SK-N-SH (cell line): ENCODE data around the gene SPOCK3. TPM values are rescaled to one million over a fixed set of nuclear protein-coding genes. Genes with fewer than 3 reads are reported as not detected.

Experiments used
- CTCF ChIA-PET: fragments of 300-600, 350-600 bp; formaldehyde crosslinking; extraction: SDS; loops from one replicate; lab custom pipeline; 2021; lab: Yijun Ruan, JAX
- POLR2A ChIA-PET: fragments of 350-600 bp; sonication (Branson Sonifier 250); formaldehyde crosslinking; extraction: SDS; loops from one replicate; lab custom pipeline; 2020; ENCODE audit warnings: antibody characterized with exemption, inconsistent platforms; lab: Yijun Ruan, JAX
- DNase-seq: peaks from one replicate; pipeline ENCODE4 v3.0.0; 2012
- H2AFZ ChIP-seq: fragments of 200-600 bp; sonication (generic); 2 replicates; pipeline ENCODE4 v1.8.1; 2016; ENCODE audit warnings: antibody characterized with exemption, mild to moderate bottlenecking, low read depth
- H3F3A ChIP-seq: fragments of 200-600 bp; sonication (generic); replicated peaks from 2 replicates; pipeline ENCODE3; 2016; ENCODE audit warnings: antibody characterized with exemption, mild to moderate bottlenecking; ENCODE audit not compliant: insufficient read depth
- H3K27ac ChIP-seq, 2 experiments: fragments of 200-500 bp in 1 of 2; fragments of 200-600 bp in 1 of 2; sonication (Bioruptor generic) in 1 of 2; sonication (generic), shearing (Covaris generic) in 1 of 2; 2 replicates each; pipeline versions ENCODE4 v1.5.1 to v1.6.1; 2014 to 2016; ENCODE audit warnings: low read depth in 2 of 2, inconsistent platforms in 1 of 2, low read length in 1 of 2, mild to moderate bottlenecking in 1 of 2, mixed read lengths in 1 of 2
- H3K27me3 ChIP-seq: fragments of 200-600 bp; sonication (generic), shearing (Covaris generic); 2 replicates; pipeline ENCODE4 v1.6.1; 2016; ENCODE audit warnings: mixed run types; ENCODE audit not compliant: insufficient read depth
- H3K36me3 ChIP-seq, 2 experiments: fragments of 200-500 bp in 1 of 2; fragments of 200-600 bp in 1 of 2; sonication (Bioruptor generic) in 1 of 2; sonication (generic) in 1 of 2; replicated peaks in 1 of 2; 2 replicates each; pipeline versions ENCODE3 to v1.5.1; 2014 to 2016; ENCODE audit warnings: low read length in 1 of 2, mild to moderate bottlenecking in 1 of 2; ENCODE audit not compliant: insufficient read depth in 2 of 2, control insufficient read depth in 1 of 2
- H3K4me1 ChIP-seq, 2 experiments: fragments of 200-500 bp in 1 of 2; fragments of 200-600 bp in 1 of 2; sonication (Bioruptor generic) in 1 of 2; sonication (generic), shearing (Covaris generic) in 1 of 2; 2 replicates each; pipeline versions ENCODE4 v1.5.1 to v1.6.1; 2014 to 2016; ENCODE audit warnings: low read depth in 1 of 2, low read length in 1 of 2, mixed run types in 1 of 2; ENCODE audit not compliant: insufficient read depth in 2 of 2, control insufficient read depth in 1 of 2
- H3K4me2 ChIP-seq: fragments of 200-600 bp; sonication (generic), shearing (Covaris generic); 2 replicates; pipeline ENCODE4 v1.6.1; 2017; ENCODE audit warnings: mixed run types
- H3K4me3 ChIP-seq, 2 experiments: fragments of 200-500 bp in 1 of 2; fragments of 200-600 bp in 1 of 2; sonication (Bioruptor generic) in 1 of 2; sonication (generic), shearing (Covaris generic) in 1 of 2; 2 replicates each; pipeline versions ENCODE4 v1.5.1 to v1.8.1; 2014 to 2016; ENCODE audit warnings: low read depth in 2 of 2, inconsistent platforms in 1 of 2, low read length in 1 of 2, mild to moderate bottlenecking in 1 of 2, mixed read lengths in 1 of 2, moderate library complexity in 1 of 2
- H3K79me2 ChIP-seq: fragments of 200-600 bp; sonication (generic); 2 replicates; pipeline ENCODE4 v1.8.1; 2017; ENCODE audit warnings: mild to moderate bottlenecking; ENCODE audit not compliant: insufficient read depth
- H3K9ac ChIP-seq: fragments of 200-600 bp; sonication (generic); 2 replicates; pipeline ENCODE4 v1.6.1; 2017; ENCODE audit warnings: mixed run types
- H3K9me2 ChIP-seq: fragments of 200-600 bp; sonication (generic); 2 replicates; pipeline ENCODE4 v1.6.1; 2017; ENCODE audit warnings: mixed run types
- H3K9me3 ChIP-seq: fragments of 200-600 bp; sonication (generic); 2 replicates; pipeline ENCODE4 v1.6.1; 2017; ENCODE audit warnings: mixed run types, mild to moderate bottlenecking, moderate library complexity
- H4K20me1 ChIP-seq: fragments of 200-600 bp; sonication (generic); 2 replicates; pipeline ENCODE4 v1.6.1; 2017; ENCODE audit warnings: mild to moderate bottlenecking, mixed run types; ENCODE audit not compliant: insufficient read depth
- CHD2 ChIP-seq: fragments of 150-350 bp; IDR thresholded peaks from 2 replicates; pipeline ENCODE4 v1.6.1; 2018; ENCODE audit warnings: low read length; ENCODE audit not compliant: partially characterized antibody
- EZH2phosphoT487 ChIP-seq: fragments of 200-600 bp; sonication (generic); IDR thresholded peaks from 2 replicates; pipeline ENCODE4 v1.6.1; 2017; ENCODE audit warnings: low read depth, mixed run types, mild to moderate bottlenecking, antibody characterized with exemption, moderate library complexity, borderline replicate concordance
- GABPA ChIP-seq: IDR thresholded peaks from 2 replicates; pipeline ENCODE4 v1.4.0; 2012; ENCODE audit warnings: low read depth, mild to moderate bottlenecking
- MEF2A ChIP-seq: IDR thresholded peaks from 2 replicates; pipeline ENCODE4 v1.4.0; 2012; ENCODE audit warnings: low read depth, borderline replicate concordance
- NFIC ChIP-seq: IDR thresholded peaks from 2 replicates; pipeline ENCODE4 v1.4.0; 2012; ENCODE audit warnings: borderline replicate concordance
- NRF1 ChIP-seq: IDR thresholded peaks from 2 replicates; pipeline ENCODE4 v1.6.1; 2012; ENCODE audit warnings: low read depth, mild to moderate bottlenecking, low read length
- SIN3A ChIP-seq: IDR thresholded peaks from 2 replicates; pipeline ENCODE4 v1.6.1; 2012; ENCODE audit warnings: low read depth, mild to moderate bottlenecking, low read length, moderate library complexity, borderline replicate concordance
- TCF12 ChIP-seq: IDR thresholded peaks from 2 replicates; pipeline ENCODE4 v1.4.0; 2012
- USF1 ChIP-seq: IDR thresholded peaks from 2 replicates; pipeline ENCODE4 v1.4.0; 2012; ENCODE audit warnings: low read depth, borderline replicate concordance
- YY1 ChIP-seq: IDR thresholded peaks from 2 replicates; pipeline ENCODE4 v1.4.0; 2012; ENCODE audit warnings: low read depth, mild to moderate bottlenecking
- WGBS: methylation state at CpG from one replicate; pipeline ENCODE4 v1.1.6; 2017; ENCODE audit warnings: low lambda C conversion rate; 5-methylcytosine and 5-hydroxymethylcytosine counted together
- polyA plus RNA-seq, 3 experiments: library from polyadenylated mRNA; depleted of rRNA; stranded (reverse); fragments of >200 nt; gene quantifications; 2 replicates each; pipeline ENCODE4 v1.2.3, GENCODE V29; 2012
- TF ChIP-seq, protein P1 (sequence below): IDR thresholded peaks from 2 replicates; pipeline ENCODE4 v1.4.0; 2012; ENCODE audit warnings: low read depth
- TF ChIP-seq, protein P2 (sequence below): IDR thresholded peaks from 2 replicates; pipeline ENCODE4; 2012

Gene SPOCK3
- polyA plus RNA-seq, 1 of the 3 experiments (the other 2 are of a cell fraction): not detected

DNA sequence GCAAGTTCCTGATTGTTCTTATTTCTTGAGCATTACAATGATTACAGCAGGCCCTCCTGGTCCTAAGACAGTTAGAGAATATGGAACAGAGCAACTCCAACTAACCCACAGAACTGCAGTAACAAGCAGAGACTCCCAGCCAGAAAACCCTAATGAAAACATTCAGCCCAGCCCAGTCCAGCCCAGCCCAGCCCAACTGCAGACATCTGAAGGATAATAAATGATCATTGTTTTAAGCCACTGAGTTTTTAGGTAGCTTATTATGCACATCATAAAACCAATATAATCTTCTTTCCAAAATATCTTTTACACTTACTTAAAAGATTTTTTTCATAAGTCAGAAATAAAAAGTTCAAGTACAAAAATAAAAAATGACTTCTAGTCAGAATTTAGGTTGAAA, 51.3 kb downstream of the SPOCK3 start:
- Histone ChIP-seq H4K20me1 (no peaks in the 10 kb centered on the region), H3K27me3 (no peaks in the 10 kb centered on the region), H3K36me3 (no peaks in the 10 kb centered on the region), H2AFZ (no peak overlapping the region), H3K27ac (no peak overlapping the region), H3K4me2 (no peak overlapping the region), H3K9ac (no peak overlapping the region), H3F3A (no peaks in the 10 kb centered on the region), H3K9me3 (no peaks in the 10 kb centered on the region), H3K4me1 (no peaks in the 10 kb centered on the region), H3K4me3 (no peak overlapping the region), H3K9me2 (no peaks in the 10 kb centered on the region), H3K79me2 (no peaks in the 10 kb centered on the region)
- TF ChIP-seq TCF12 (no peak), GABPA (no peak), SIN3A (no peak), YY1 (no peak), NRF1 (no peak)
- TF ChIP-seq, protein P1, sequence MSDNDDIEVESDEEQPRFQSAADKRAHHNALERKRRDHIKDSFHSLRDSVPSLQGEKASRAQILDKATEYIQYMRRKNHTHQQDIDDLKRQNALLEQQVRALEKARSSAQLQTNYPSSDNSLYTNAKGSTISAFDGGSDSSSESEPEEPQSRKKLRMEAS: no peak
- TF ChIP-seq, protein P2, sequence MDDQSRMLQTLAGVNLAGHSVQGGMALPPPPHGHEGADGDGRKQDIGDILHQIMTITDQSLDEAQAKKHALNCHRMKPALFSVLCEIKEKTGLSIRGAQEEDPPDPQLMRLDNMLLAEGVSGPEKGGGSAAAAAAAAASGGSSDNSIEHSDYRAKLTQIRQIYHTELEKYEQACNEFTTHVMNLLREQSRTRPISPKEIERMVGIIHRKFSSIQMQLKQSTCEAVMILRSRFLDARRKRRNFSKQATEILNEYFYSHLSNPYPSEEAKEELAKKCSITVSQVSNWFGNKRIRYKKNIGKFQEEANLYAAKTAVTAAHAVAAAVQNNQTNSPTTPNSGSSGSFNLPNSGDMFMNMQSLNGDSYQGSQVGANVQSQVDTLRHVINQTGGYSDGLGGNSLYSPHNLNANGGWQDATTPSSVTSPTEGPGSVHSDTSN: no peak
- ChIA-PET CTCF (no interaction called here), POLR2A (no interaction called here)
- no peak for DNase-seq

- no peaks in the 10 kb centered on the region for H3K36me3 ChIP-seq
- no peaks in the 10 kb centered on the region for H3K27me3 ChIP-seq
- H3K9ac ChIP-seq: no peak overlapping the region
- WGBS: 0% methylated on average over 1 of the region's 1 CpG
- CTCF ChIA-PET: no interaction called here
- no peaks in the 10 kb centered on the region for H4K20me1 ChIP-seq
- no peaks in the 10 kb centered on the region for H3K79me2 ChIP-seq
- no peaks in the 10 kb centered on the region for H3K9me2 ChIP-seq
- no peak overlapping the region for H2AFZ ChIP-seq
- H3K4me1 ChIP-seq: no peaks in the 10 kb centered on the region
- H3K4me3 ChIP-seq: no peak overlapping the region
- no peak for DNase-seq
- no peaks in the 10 kb centered on the region for H3K9me3 ChIP-seq
- H3K27ac ChIP-seq: no peak overlapping the region
- POLR2A ChIA-PET: no interaction called here
- H3F3A ChIP-seq: no peaks in the 10 kb centered on the region
- no peak overlapping the region for H3K4me2 ChIP-seq
- TF ChIP-seq EZH2phosphoT487: no peak
- TF ChIP-seq USF1: no peak
- TF ChIP-seq MEF2A: no peak
- no peak for TF ChIP-seq NFIC
- TF ChIP-seq CHD2: no peak
- TF ChIP-seq SIN3A: no peak
Observed at GRCh38 chr4:167177925-167178324, 56.4 kb downstream of the SPOCK3 start.
